ENCODE results near the gene SUPT6H.

DNA sequence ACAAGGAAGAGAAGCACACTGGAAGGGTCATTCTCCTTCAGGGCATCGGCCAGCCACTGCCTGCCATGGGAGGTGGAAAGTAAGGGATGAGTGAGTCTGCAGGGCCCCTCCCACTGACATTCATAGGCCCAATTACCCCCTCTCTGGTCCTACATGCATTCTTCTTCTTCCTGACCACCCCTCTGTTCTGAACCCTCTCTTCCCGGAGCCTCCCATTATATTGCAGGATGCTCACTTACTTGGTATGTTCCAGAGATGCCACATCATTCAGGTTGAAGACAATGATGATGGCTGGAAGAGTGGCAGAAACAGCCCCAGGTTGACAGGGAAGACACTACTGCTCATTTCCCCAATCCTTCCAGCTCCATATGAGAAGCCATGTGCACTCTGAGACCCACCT is 53.2 kb downstream of the SUPT6H start:
- TF ChIP-seq, protein P1, sequence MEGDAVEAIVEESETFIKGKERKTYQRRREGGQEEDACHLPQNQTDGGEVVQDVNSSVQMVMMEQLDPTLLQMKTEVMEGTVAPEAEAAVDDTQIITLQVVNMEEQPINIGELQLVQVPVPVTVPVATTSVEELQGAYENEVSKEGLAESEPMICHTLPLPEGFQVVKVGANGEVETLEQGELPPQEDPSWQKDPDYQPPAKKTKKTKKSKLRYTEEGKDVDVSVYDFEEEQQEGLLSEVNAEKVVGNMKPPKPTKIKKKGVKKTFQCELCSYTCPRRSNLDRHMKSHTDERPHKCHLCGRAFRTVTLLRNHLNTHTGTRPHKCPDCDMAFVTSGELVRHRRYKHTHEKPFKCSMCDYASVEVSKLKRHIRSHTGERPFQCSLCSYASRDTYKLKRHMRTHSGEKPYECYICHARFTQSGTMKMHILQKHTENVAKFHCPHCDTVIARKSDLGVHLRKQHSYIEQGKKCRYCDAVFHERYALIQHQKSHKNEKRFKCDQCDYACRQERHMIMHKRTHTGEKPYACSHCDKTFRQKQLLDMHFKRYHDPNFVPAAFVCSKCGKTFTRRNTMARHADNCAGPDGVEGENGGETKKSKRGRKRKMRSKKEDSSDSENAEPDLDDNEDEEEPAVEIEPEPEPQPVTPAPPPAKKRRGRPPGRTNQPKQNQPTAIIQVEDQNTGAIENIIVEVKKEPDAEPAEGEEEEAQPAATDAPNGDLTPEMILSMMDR (IDR thresholded peaks at IDR 0.05): no peak
- no peak for TF ChIP-seq POLR2AphosphoS5 (IDR thresholded peaks at IDR 0.05)
- TF ChIP-seq POLR2A (IDR thresholded peaks at IDR 0.05): no peak
- TF ChIP-seq EP300 (IDR thresholded peaks at IDR 0.05; ENCODE audit: low read depth): no peak

All from transverse colon (tissue), 4 donors.